SU-DHL-6 (cell line): Measurements from ENCODE around the gene MRPL36.

Source experiments
- H2AFZ ChIP-seq: fragments of 200-600 bp; sonication (generic); 2 replicates; pipeline ENCODE4 v1.6.1; 2014; ENCODE audit warnings: low read depth, mild to moderate bottlenecking, moderate library complexity, mixed read lengths, antibody characterized with exemption, low read length; ENCODE audit not compliant: severe bottlenecking
- H3F3A ChIP-seq: fragments of 200-600 bp; shearing (Covaris generic); 2 replicates; pipeline ENCODE4 v1.6.0; 2016; ENCODE audit warnings: antibody characterized with exemption, mild to moderate bottlenecking; ENCODE audit not compliant: insufficient read depth
- H3K27ac ChIP-seq: fragments of 200-600 bp; sonication (generic); 2 replicates; pipeline ENCODE4 v1.5.1; 2016; ENCODE audit warnings: low read depth, mild to moderate bottlenecking, low read length, moderate library complexity, mixed read lengths
- H3K27me3 ChIP-seq: fragments of 200-600 bp; sonication (generic), shearing (Covaris generic); 2 replicates; pipeline ENCODE4 v1.6.0; 2014; ENCODE audit warnings: mild to moderate bottlenecking, low read length
- H3K36me3 ChIP-seq: fragments of 200-600 bp; sonication (generic); 2 replicates; pipeline ENCODE4 v1.6.1; 2014; ENCODE audit warnings: mild to moderate bottlenecking, low read length, mixed read lengths
- H3K4me2 ChIP-seq: fragments of 300-600, 200-600 bp; shearing (Covaris generic), sonication (generic); 2 replicates; pipeline ENCODE4 v1.6.0; 2014; ENCODE audit warnings: low read length, low read depth, mild to moderate bottlenecking; ENCODE audit not compliant: poor library complexity, severe bottlenecking
- H3K4me3 ChIP-seq: fragments of 200-600 bp; sonication (generic); 2 replicates; pipeline ENCODE4 v1.5.1; 2014; ENCODE audit warnings: antibody characterized with exemption, low read length, mild to moderate bottlenecking, mixed read lengths; ENCODE audit not compliant: insufficient read depth, poor library complexity, severe bottlenecking
- H3K79me2 ChIP-seq: fragments of 200-600 bp; sonication (generic); 2 replicates; pipeline ENCODE4 v1.6.1; 2014; ENCODE audit warnings: mild to moderate bottlenecking, low read length, moderate library complexity; ENCODE audit not compliant: insufficient read depth
- H3K9ac ChIP-seq: fragments of 200-600 bp; sonication (generic); 2 replicates; pipeline ENCODE4 v1.7.0; 2014; ENCODE audit warnings: mild to moderate bottlenecking, low read length
- H3K9me2 ChIP-seq: fragments of 200-600 bp; sonication (generic); replicated peaks from 2 replicates; pipeline ENCODE4 v1.6.1; 2014; ENCODE audit warnings: low read length; ENCODE audit not compliant: insufficient read depth
- H3K9me3 ChIP-seq: fragments of 200-600 bp; sonication (generic); 2 replicates; pipeline ENCODE4 v1.6.1; 2014; ENCODE audit warnings: low read length, mixed read lengths; ENCODE audit not compliant: insufficient read depth
- H4K20me1 ChIP-seq: fragments of 200-600 bp; sonication (generic); 2 replicates; pipeline ENCODE4 v1.6.1; 2014; ENCODE audit warnings: low read depth, mild to moderate bottlenecking, antibody characterized with exemption, low read length, moderate library complexity, mixed read lengths
- EZH2phosphoT487 ChIP-seq: fragments of 200-600 bp; sonication (generic), shearing (Covaris generic); conservative IDR thresholded peaks from 2 replicates; pipeline ENCODE4 v1.6.1; 2018; ENCODE audit warnings: mild to moderate bottlenecking, antibody characterized with exemption, low read length, moderate library complexity, mixed read lengths
- TF ChIP-seq, protein P1 (sequence below): fragments of 200-600 bp; sonication (generic); IDR thresholded peaks from one replicate; pipeline ENCODE4 v1.5.1; 2017; ENCODE audit warnings: antibody characterized with exemption, mild to moderate bottlenecking, low read length, moderate library complexity; ENCODE audit not compliant: insufficient read depth, poor library complexity, severe bottlenecking

Gene MRPL36

DNA sequence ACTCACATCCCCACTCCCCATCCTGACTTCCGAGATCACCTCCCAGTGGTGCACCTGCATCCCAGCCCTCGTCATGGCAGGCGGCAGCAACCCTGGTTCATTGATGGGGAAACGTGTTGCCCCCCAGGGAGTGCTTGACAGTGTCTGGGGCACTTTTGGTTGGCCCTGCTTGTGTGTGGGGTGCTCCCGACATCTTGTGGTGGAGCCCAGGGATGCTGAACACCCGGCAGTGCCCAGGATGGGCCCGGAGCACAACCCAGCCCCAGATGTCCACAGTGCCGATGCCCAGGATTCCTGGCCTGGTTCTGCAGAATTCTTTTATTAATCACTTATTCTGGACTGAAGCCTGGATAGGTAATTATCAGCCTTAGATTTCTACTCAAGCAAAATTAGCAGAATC lies 3.7 kb downstream of the MRPL36 start:
- Histone ChIP-seq H3K36me3 (no peaks in the 10 kb centered on the region), H3K27me3 (no peaks in the 10 kb centered on the region), H3K9me2 (no peaks in the 10 kb centered on the region), H3K9me3 (no peaks in the 10 kb centered on the region), H3K27ac (no peak overlapping the region), H3K9ac (no peak overlapping the region), H3K4me3 (no peak overlapping the region), H3F3A (peaks cover 40% of the 10 kb centered on the region), H2AFZ (no peak overlapping the region), H4K20me1 (no peaks in the 10 kb centered on the region), H3K4me2 (no peak overlapping the region), H3K79me2 (peaks cover 30% of the 10 kb centered on the region)
- TF ChIP-seq, protein P1, sequence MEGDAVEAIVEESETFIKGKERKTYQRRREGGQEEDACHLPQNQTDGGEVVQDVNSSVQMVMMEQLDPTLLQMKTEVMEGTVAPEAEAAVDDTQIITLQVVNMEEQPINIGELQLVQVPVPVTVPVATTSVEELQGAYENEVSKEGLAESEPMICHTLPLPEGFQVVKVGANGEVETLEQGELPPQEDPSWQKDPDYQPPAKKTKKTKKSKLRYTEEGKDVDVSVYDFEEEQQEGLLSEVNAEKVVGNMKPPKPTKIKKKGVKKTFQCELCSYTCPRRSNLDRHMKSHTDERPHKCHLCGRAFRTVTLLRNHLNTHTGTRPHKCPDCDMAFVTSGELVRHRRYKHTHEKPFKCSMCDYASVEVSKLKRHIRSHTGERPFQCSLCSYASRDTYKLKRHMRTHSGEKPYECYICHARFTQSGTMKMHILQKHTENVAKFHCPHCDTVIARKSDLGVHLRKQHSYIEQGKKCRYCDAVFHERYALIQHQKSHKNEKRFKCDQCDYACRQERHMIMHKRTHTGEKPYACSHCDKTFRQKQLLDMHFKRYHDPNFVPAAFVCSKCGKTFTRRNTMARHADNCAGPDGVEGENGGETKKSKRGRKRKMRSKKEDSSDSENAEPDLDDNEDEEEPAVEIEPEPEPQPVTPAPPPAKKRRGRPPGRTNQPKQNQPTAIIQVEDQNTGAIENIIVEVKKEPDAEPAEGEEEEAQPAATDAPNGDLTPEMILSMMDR: no peak
- no peak for TF ChIP-seq EZH2phosphoT487

DNA sequence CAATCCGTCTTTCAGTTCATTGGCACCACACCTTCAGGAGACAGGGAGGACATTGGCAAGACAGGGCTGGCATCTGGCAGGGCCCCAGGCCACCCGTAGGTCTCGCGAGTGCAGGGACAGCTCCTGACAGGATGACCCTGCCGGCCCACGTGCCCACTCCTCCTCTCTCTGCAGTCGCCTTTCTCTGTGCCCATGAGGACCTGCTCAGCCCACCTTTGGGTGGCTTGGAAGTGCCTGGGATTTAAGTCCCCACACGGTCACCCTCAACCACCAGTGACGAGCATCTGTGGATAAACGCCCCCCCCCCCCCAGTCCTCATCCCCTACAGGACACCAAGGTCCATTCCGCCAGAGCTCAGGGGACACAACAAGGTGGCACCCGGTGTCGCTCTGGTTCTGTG lies 4.1 kb downstream of the MRPL36 start:
- Histone ChIP-seq H3K4me2 (no peak overlapping the region), H3K27ac (no peak overlapping the region), H3K79me2 (peaks cover 29% of the 10 kb centered on the region), H2AFZ (no peak overlapping the region), H3K4me3 (no peak overlapping the region), H3K9me2 (no peaks in the 10 kb centered on the region), H3K27me3 (no peaks in the 10 kb centered on the region), H3K9me3 (no peaks in the 10 kb centered on the region), H3F3A (peaks cover 36% of the 10 kb centered on the region), H3K9ac (no peak overlapping the region), H3K36me3 (no peaks in the 10 kb centered on the region), H4K20me1 (no peaks in the 10 kb centered on the region)
- TF ChIP-seq, protein P1: no peak
- no peak for TF ChIP-seq EZH2phosphoT487

DNA sequence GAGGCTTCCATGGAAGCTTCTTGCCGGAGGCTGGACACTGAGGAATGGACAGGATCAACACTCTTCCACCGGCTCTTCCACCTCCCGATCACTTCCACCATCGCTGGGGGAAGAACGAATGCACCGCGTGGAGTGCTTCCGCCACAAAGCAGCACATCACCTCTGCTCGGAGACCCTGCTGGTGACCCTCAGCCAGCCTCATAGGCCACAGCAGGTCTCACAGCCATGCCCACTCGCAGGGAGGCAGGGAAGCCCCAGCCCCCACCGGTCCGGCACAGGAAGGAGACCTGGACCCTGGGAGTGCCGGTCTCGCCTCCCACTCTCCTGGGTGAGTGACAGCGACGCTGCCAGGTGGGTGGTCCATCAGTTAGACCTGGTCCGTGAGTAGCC lies 4.7 kb downstream of the MRPL36 start:
- Histone ChIP-seq H3K9ac (peak overlapping the region; percentile 66; the same call in 1 of the 2 replicates), H4K20me1 (no peaks in the 10 kb centered on the region), H3K4me3 (no peak overlapping the region), H3K9me3 (no peaks in the 10 kb centered on the region), H3K9me2 (no peaks in the 10 kb centered on the region), H3K27me3 (no peaks in the 10 kb centered on the region), H3K4me2 (peak overlapping the region; percentile 67), H3F3A (peaks cover 35% of the 10 kb centered on the region), H3K27ac (peak overlapping the region; percentile 92), H3K36me3 (no peaks in the 10 kb centered on the region), H2AFZ (no peak overlapping the region), H3K79me2 (peaks cover 29% of the 10 kb centered on the region)
- TF ChIP-seq, protein P1: no peak
- TF ChIP-seq EZH2phosphoT487: no peak
